Measurements from ENCODE around the gene CBARP. TPM values are rescaled to one million over a fixed set of nuclear protein-coding genes. Genes with fewer than 3 reads are reported as not detected.

The CBARP gene
- total and polyA plus RNA-seq, 2 of the 13 experiments (the other 11 are each of a cell fraction or from before 2014, with no cell fraction given), result 1.2 to 1.4 TPM

DNA sequence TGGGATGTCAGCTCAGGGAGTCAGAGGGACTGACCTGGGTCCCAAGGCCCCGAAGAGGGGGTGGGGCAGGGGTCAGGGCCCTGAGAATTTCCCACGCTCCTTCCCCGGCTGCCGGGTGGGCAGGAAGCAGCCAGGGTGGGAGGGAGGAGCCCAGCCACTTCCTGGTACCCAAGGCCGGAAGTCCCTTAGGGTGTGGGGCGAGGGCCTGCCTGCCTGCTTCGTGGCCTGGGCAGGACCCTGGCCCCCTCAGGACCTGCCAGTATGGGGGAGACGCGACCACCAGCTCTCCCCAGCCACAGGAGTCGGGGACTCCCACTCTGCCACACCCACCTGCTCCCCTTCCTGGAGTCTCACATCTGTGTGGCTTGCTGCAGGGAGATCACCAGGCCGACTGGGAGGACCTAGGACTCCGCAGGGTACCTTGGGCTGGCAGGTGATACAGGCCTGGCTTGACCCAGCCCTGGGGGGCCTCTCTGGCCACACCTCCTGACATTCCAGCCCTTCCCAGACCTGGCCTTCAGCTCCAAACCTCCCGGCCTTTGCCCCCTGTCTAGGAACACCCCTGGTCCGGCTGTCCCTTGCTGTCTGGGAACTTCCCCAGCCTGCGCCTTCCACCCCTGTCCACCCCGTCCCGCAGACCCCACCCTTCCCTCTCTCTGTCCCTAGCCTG is 21.5 kb upstream of the CBARP start (continued):
- TF ChIP-seq ZFP37 (CRISPR knock-in tag; IDR thresholded peaks at IDR 0.05; ENCODE audit: borderline replicate concordance), result peak; percentile 81; the same call in 1 of the 2 replicates
- 0 out of 2 replicates have a peak, but pooled peaks have one; percentile 34 for TF ChIP-seq U2AF2 (IDR thresholded peaks at IDR 0.05; ENCODE audit: low read depth, low read length)
- 0 out of 2 replicates have a peak, but pooled peaks have one; percentile 59 for TF ChIP-seq ZNF44 (CRISPR knock-in tag; IDR thresholded peaks at IDR 0.05)
- TF ChIP-seq GFI1 (CRISPR knock-in tag; IDR thresholded peaks at IDR 0.05; ENCODE audit: borderline replicate concordance), result peak; percentile 72; the same call in 1 of the 2 replicates
- peak; percentile 83 for TF ChIP-seq ASH2L (IDR thresholded peaks at IDR 0.05; ENCODE audit: insufficient read length, low read depth, low read length)
- TF ChIP-seq ARNTL (CRISPR knock-in tag; IDR thresholded peaks at IDR 0.05), result 0 out of 2 replicates have a peak, but pooled peaks have one; percentile 42
- TF ChIP-seq, protein P1, sequence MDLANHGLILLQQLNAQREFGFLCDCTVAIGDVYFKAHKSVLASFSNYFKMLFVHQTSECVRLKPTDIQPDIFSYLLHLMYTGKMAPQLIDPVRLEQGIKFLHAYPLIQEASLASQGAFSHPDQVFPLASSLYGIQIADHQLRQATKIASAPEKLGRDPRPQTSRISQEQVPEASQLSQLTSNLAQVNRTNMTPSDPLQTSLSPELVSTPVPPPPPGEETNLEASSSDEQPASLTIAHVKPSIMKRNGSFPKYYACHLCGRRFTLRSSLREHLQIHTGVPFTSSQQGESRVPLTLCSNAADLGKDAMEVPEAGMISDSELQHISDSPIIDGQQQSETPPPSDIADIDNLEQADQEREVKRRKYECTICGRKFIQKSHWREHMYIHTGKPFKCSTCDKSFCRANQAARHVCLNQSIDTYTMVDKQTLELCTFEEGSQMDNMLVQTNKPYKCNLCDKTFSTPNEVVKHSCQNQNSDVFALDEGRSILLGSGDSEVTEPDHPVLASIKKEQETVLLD (CRISPR knock-in tag; IDR thresholded peaks at IDR 0.05; ENCODE audit: low read depth), result no peak
- TF ChIP-seq ZNF350 (CRISPR knock-in tag; IDR thresholded peaks at IDR 0.05; ENCODE audit: borderline replicate concordance, low read depth), result peak; percentile 41; the same call in 1 of the 2 replicates
- TF ChIP-seq, protein P2, sequence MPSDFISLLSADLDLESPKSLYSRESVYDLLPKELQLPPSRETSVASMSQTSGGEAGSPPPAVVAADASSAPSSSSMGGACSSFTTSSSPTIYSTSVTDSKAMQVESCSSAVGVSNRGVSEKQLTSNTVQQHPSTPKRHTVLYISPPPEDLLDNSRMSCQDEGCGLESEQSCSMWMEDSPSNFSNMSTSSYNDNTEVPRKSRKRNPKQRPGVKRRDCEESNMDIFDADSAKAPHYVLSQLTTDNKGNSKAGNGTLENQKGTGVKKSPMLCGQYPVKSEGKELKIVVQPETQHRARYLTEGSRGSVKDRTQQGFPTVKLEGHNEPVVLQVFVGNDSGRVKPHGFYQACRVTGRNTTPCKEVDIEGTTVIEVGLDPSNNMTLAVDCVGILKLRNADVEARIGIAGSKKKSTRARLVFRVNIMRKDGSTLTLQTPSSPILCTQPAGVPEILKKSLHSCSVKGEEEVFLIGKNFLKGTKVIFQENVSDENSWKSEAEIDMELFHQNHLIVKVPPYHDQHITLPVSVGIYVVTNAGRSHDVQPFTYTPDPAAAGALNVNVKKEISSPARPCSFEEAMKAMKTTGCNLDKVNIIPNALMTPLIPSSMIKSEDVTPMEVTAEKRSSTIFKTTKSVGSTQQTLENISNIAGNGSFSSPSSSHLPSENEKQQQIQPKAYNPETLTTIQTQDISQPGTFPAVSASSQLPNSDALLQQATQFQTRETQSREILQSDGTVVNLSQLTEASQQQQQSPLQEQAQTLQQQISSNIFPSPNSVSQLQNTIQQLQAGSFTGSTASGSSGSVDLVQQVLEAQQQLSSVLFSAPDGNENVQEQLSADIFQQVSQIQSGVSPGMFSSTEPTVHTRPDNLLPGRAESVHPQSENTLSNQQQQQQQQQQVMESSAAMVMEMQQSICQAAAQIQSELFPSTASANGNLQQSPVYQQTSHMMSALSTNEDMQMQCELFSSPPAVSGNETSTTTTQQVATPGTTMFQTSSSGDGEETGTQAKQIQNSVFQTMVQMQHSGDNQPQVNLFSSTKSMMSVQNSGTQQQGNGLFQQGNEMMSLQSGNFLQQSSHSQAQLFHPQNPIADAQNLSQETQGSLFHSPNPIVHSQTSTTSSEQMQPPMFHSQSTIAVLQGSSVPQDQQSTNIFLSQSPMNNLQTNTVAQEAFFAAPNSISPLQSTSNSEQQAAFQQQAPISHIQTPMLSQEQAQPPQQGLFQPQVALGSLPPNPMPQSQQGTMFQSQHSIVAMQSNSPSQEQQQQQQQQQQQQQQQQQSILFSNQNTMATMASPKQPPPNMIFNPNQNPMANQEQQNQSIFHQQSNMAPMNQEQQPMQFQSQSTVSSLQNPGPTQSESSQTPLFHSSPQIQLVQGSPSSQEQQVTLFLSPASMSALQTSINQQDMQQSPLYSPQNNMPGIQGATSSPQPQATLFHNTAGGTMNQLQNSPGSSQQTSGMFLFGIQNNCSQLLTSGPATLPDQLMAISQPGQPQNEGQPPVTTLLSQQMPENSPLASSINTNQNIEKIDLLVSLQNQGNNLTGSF (CRISPR knock-in tag; IDR thresholded peaks at IDR 0.05), result no peak; the same call in 1 of the 2 replicates
- no peak for TF ChIP-seq ZNF10 (CRISPR knock-in tag; IDR thresholded peaks at IDR 0.05; ENCODE audit: borderline replicate concordance, low read depth)
- TF ChIP-seq HNRNPK (IDR thresholded peaks at IDR 0.05; ENCODE audit: low read depth, low read length, poor library complexity, severe bottlenecking), result peak; percentile 9
- peak; percentile 83 for TF ChIP-seq CSRNP1 (CRISPR knock-in tag; IDR thresholded peaks at IDR 0.05)
- TF ChIP-seq ZNF34 (CRISPR knock-in tag; IDR thresholded peaks at IDR 0.05; ENCODE audit: borderline replicate concordance), result 0 out of 2 replicates have a peak, but pooled peaks have one; percentile 26
- TF ChIP-seq KDM6A (CRISPR knock-in tag; IDR thresholded peaks at IDR 0.05; ENCODE audit: low read depth), result peak; percentile 69
- TF ChIP-seq MYC (CRISPR knock-in tag; IDR thresholded peaks at IDR 0.05; ENCODE audit: borderline replicate concordance), result peak; percentile 57; the same call in 1 of the 2 replicates
- no peak for TF ChIP-seq EZH2 (conservative IDR thresholded peaks at IDR 0.05; ENCODE audit: low read depth, low read length)
- TF ChIP-seq HIVEP1 (CRISPR knock-in tag; IDR thresholded peaks at IDR 0.05), result peak; percentile 95
- TF ChIP-seq PAF1 (CRISPR knock-in tag; IDR thresholded peaks at IDR 0.05), result peak; percentile 100
- no peak for TF ChIP-seq ZSCAN20 (CRISPR knock-in tag; IDR thresholded peaks at IDR 0.05; ENCODE audit: borderline replicate concordance)
- peak; percentile 81 for TF ChIP-seq HOXA3 (CRISPR knock-in tag; IDR thresholded peaks at IDR 0.05)
- peak; percentile 81; the same call in 1 of the 2 replicates for TF ChIP-seq ZNF598 (CRISPR knock-in tag; IDR thresholded peaks at IDR 0.05; ENCODE audit: borderline replicate concordance)
